ENCODE measurements around the gene CLEC4D. TPM values are rescaled to one million over a fixed set of nuclear protein-coding genes. Genes with fewer than 3 reads are reported as not detected.

The CLEC4D gene
- polyA plus RNA-seq, 1 donor (not counting 4 experiments of a cell fraction or from before 2014, with no cell fraction given), result not detected

- H3K27me3 ChIP-seq (ENCODE audit: control insufficient read depth, extremely low read depth, insufficient read depth, low read length), result no peaks in the 10 kb centered on the region
- no peak overlapping the region for H2AFZ ChIP-seq (ENCODE audit: control insufficient read depth, low read length)
- TF ChIP-seq EZH2 (IDR thresholded peaks at IDR 0.05; ENCODE audit: low read length), result no peak
- TF ChIP-seq CTCF (optimal IDR thresholded peaks at IDR 0.05 in 1 of 3, IDR thresholded peaks at IDR 0.05 in 1 of 3, conservative IDR thresholded peaks at IDR 0.05 in 1 of 3; ENCODE audit: extremely low read depth in 1 of 3, insufficient read depth in 2 of 3, low read length in 3 of 3), result no peak
- dilution Hi-C loops (cut with MboI; ENCODE audit: extremely low pct_ligation_motif_present, low sequenced_read_pairs), result no loop called here
- no peaks in the 10 kb centered on the region for H4K20me1 ChIP-seq (ENCODE audit: control insufficient read depth, extremely low read depth, insufficient read depth, low read length)
- no peaks in the 10 kb centered on the region for H3K36me3 ChIP-seq (ENCODE audit: control insufficient read depth in 2 of 2, extremely low read depth in 1 of 2, insufficient read depth in 2 of 2, low read length in 2 of 2)
- no peak for DNase-seq (ENCODE audit: low read depth, low spot score)
- H3K4me3 ChIP-seq (ENCODE audit: control insufficient read depth in 2 of 3, extremely low read depth in 1 of 3, insufficient read depth in 2 of 3, low read depth in 1 of 3, low read length in 3 of 3), result no peak overlapping the region
- no peak for FAIRE-seq
- H3K9ac ChIP-seq (ENCODE audit: control insufficient read depth, extremely low read depth, insufficient read depth, low read length), result no peak overlapping the region
- H3K9me1 ChIP-seq (ENCODE audit: control insufficient read depth, extremely low read depth, insufficient read depth, low read length), result no peaks in the 10 kb centered on the region
- H3K79me2 ChIP-seq (ENCODE audit: control insufficient read depth, insufficient read depth, low read length), result no peaks in the 10 kb centered on the region
- no peak overlapping the region for H3K4me2 ChIP-seq (ENCODE audit: control insufficient read depth, extremely low read depth, insufficient read depth, low read depth, low read length)
- H3K4me1 ChIP-seq (ENCODE audit: control insufficient read depth, extremely low read depth, insufficient read depth, low read length), result no peaks in the 10 kb centered on the region
- no peaks in the 10 kb centered on the region for H3K9me3 ChIP-seq (ENCODE audit: control insufficient read depth, low read depth, low read length)
- no peak overlapping the region for H3K27ac ChIP-seq (ENCODE audit: control insufficient read depth, insufficient read depth, low read length)
These were observed 5.1 kb upstream of the CLEC4D start for GRCh38 chr12:8508223-8508622.

GRCh38 chr12:8508910-8509841 is 4.1 kb upstream of the CLEC4D start:
- dilution Hi-C loops (cut with MboI; ENCODE audit: extremely low pct_ligation_motif_present, low sequenced_read_pairs), result no loop called here
- TF ChIP-seq CTCF (optimal IDR thresholded peaks at IDR 0.05 in 1 of 3, IDR thresholded peaks at IDR 0.05 in 1 of 3, conservative IDR thresholded peaks at IDR 0.05 in 1 of 3; ENCODE audit: extremely low read depth in 1 of 3, insufficient read depth in 2 of 3, low read length in 3 of 3), result no peak
- no peak overlapping the region for H3K4me3 ChIP-seq (ENCODE audit: control insufficient read depth in 2 of 3, extremely low read depth in 1 of 3, insufficient read depth in 2 of 3, low read depth in 1 of 3, low read length in 3 of 3)
- H3K9me3 ChIP-seq (ENCODE audit: control insufficient read depth, low read depth, low read length), result no peaks in the 10 kb centered on the region
- H3K9me1 ChIP-seq (ENCODE audit: control insufficient read depth, extremely low read depth, insufficient read depth, low read length), result no peaks in the 10 kb centered on the region
- no peak overlapping the region for H3K27ac ChIP-seq (ENCODE audit: control insufficient read depth, insufficient read depth, low read length)
- FAIRE-seq (no peak), DNase-seq (ENCODE audit: low read depth, low spot score) (no peak)
- no peaks in the 10 kb centered on the region for H4K20me1 ChIP-seq (ENCODE audit: control insufficient read depth, extremely low read depth, insufficient read depth, low read length)
- H3K27me3 ChIP-seq (ENCODE audit: control insufficient read depth, extremely low read depth, insufficient read depth, low read length), result no peaks in the 10 kb centered on the region
- no peak overlapping the region for H2AFZ ChIP-seq (ENCODE audit: control insufficient read depth, low read length)
- no peak overlapping the region for H3K4me2 ChIP-seq (ENCODE audit: control insufficient read depth, extremely low read depth, insufficient read depth, low read depth, low read length)
- no peaks in the 10 kb centered on the region for H3K36me3 ChIP-seq (ENCODE audit: control insufficient read depth in 2 of 2, extremely low read depth in 1 of 2, insufficient read depth in 2 of 2, low read length in 2 of 2)
- H3K79me2 ChIP-seq (ENCODE audit: control insufficient read depth, insufficient read depth, low read length), result no peaks in the 10 kb centered on the region
- no peaks in the 10 kb centered on the region for H3K4me1 ChIP-seq (ENCODE audit: control insufficient read depth, extremely low read depth, insufficient read depth, low read length)
- H3K9ac ChIP-seq (ENCODE audit: control insufficient read depth, extremely low read depth, insufficient read depth, low read length), result no peak overlapping the region

Data from keratinocyte (primary cell).